Adipocyte (in vitro differentiated cells): Measurements from ENCODE around the gene ANKRD39.
"Not testable (repeated sequence)": the region's sequence is repeated elsewhere in the genome, so short reads cannot be mapped to it uniquely, and the experiment has no call there.

Experiments
- DNase-seq: peaks from one replicate; pipeline ENCODE4 v3.0.0-alpha.2; 2015; ENCODE audit warnings: low read depth
- H3K27me3 ChIP-seq: replicated peaks from 2 replicates; pipeline ENCODE4 v1.7.0; 2013; ENCODE audit warnings: mild to moderate bottlenecking, low read length, moderate library complexity; ENCODE audit not compliant: control insufficient read depth, insufficient read depth
- H3K36me3 ChIP-seq: 2 replicates; pipeline ENCODE4 v1.7.0; 2013; ENCODE audit warnings: low read length, mild to moderate bottlenecking, moderate library complexity; ENCODE audit not compliant: control insufficient read depth, insufficient read depth, severe bottlenecking
- H3K4me1 ChIP-seq: 2 replicates; pipeline ENCODE4 v1.7.0; 2013; ENCODE audit warnings: mild to moderate bottlenecking, low read length, moderate library complexity; ENCODE audit not compliant: control insufficient read depth, insufficient read depth
- H3K4me3 ChIP-seq: 2 replicates; pipeline ENCODE4 v1.7.0; 2013; ENCODE audit warnings: mild to moderate bottlenecking, low read length, moderate library complexity
- H3K9ac ChIP-seq: 2 replicates; pipeline ENCODE4 v1.7.0; 2013; ENCODE audit warnings: mild to moderate bottlenecking, low read length, moderate library complexity
- H3K9me3 ChIP-seq: 2 replicates; pipeline ENCODE4 v1.7.0; 2013; ENCODE audit warnings: mild to moderate bottlenecking, low read length, moderate library complexity; ENCODE audit not compliant: control insufficient read depth

The ANKRD39 gene

DNA sequence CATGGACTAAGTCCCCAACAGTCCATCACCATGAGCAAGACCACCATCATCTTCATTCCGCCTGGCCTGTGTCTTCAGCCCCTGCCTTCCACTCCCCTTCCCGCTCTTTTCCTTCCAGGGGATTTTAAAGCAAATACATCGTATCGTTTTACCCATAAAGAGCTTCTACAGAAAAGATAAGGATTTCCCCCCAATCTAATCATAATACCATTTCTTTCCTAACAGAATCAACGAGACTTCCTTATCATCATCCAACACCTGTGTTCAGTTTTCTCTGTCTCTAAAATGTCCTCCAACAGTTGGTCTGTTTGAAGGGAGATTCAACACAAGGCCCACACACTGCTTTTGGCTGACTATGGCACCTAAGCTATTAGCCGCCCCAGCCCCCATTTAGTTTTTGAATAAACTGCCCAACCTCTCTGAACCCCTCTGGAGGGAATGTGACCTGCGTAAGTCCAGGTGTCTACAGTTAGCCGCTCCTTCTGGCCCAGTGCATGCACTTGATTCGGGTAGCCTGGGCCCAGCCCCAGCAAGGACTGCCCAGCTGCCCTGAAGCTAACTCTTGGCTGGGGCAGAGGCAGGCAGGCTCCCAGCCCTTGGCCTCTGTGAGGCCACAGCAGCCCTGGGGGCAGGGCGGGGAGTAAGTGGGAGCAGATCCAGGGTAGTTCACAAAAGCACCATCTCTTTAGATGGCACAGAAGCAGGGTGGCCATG is 37.4 kb upstream of the ANKRD39 start:
- Histone ChIP-seq H3K36me3 (no peaks in the 10 kb centered on the region), H3K9me3 (no peaks in the 10 kb centered on the region), H3K9ac (no peak overlapping the region), H3K27me3 (no peaks in the 10 kb centered on the region), H3K4me3 (no peak overlapping the region), H3K4me1 (no peaks in the 10 kb centered on the region)
- DNase-seq, result no peak

DNA sequence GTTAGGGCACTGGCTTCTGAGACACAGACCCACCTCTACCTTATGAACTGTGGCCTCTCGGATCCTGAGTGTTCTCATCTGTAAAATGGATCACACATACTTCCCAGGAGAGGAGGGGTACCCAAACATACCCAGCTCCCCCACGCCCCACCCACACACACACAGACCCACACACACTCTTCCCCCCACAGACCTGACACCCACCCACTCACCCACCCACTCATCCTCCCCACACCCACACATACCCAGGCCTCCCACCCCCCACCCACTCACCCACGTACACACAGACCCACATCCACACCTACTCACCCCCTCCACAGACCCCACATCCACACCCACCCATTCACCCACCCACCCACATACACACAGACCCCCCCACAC is 36.3 kb upstream of the ANKRD39 start:
- H3K4me3 ChIP-seq, result no peak overlapping the region
- no peaks in the 10 kb centered on the region for H3K4me1 ChIP-seq
- H3K9ac ChIP-seq, result no peak overlapping the region
- no peaks in the 10 kb centered on the region for H3K9me3 ChIP-seq
- H3K27me3 ChIP-seq, result no peaks in the 10 kb centered on the region
- no peak for DNase-seq
- no peaks in the 10 kb centered on the region for H3K36me3 ChIP-seq

DNA sequence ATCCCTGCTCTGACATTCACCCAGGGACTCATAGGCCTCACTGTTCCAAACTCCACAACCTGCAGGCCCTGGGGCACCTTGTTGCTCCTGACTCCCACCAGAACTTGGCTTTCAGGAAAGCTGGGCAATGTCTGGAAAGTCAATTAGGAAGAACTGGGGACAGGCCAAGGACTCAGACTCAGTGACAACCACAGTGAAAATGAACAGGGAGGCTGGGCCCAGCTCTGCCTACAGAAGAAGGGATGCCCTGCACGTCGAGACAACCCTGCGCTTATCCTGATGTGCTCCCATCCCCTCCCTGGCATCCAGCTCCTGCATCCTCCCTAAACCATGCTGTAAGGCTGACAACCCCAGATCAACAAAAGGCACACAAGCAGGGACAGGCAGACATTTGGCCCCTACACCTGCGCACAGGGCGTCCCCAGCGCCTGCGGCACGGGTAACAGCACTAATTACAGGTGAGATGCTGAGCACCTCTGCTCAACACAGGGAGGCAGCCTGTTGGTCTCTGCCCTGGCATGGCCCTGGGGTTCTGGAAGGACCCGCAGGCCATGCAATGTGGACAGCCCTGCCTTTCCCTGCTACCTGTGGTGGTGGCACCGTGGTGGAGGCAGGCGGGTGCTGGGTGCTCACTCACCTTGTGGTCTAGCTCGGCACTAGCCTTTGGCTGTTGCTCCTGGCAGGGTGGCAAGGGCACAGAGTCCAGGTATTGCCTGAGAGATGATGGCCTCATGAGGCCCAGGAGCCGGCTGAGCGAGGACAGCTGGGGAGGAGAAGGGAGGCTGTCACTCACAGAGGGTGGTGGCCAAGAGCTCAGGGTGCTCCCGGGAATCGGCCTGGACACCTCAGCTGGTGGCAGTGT is 35.7 kb upstream of the ANKRD39 start:
- no peaks in the 10 kb centered on the region for H3K36me3 ChIP-seq
- DNase-seq, result no peak
- H3K4me3 ChIP-seq, result no peak overlapping the region

DNA sequence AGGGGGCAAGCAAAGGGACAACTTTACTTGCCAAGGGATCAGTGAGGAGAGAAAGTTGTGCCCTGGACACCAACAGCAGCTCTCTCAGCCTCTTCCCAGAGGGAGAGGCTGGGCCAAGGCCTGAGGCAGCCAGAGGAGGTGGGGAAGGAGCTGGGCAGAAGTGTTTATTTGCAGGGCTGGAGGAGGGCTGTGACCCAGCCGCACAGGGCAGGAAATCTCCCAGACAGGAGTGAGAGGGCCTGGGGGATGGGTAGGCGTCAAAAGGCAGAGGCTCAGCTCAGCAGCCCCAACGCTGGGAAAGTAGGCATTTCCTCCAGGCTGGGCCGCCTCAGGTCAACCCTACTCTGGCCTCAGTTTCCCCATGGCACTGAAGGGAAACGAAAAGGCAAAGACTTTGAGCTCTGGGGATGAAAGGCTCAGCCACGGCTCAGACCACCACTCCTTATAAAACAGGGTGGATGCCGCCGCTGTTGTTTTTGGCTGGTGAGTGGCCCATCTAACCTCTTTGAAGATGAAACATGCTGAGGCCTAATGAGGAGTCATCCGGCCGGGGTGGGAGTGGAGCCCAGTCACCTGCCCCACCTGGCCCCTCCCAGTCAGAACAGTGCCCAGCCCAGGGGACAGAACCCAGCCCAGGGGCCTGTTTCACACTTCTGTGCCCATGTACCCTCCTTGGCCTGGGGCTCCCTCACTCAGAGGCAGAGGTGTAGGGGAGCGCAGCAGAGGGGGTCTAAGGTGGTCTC is 33.9 kb upstream of the ANKRD39 start:
- no peaks in the 10 kb centered on the region for H3K36me3 ChIP-seq
- no peaks in the 10 kb centered on the region for H3K9me3 ChIP-seq
- H3K4me1 ChIP-seq, result peaks cover 8% of the 10 kb centered on the region
- no peak overlapping the region for H3K4me3 ChIP-seq
- H3K27me3 ChIP-seq, result no peaks in the 10 kb centered on the region
- no peak for DNase-seq
- H3K9ac ChIP-seq, result no peak overlapping the region

More for the DNA sequence above, 35.7 kb upstream of the ANKRD39 start:
- Histone ChIP-seq H3K9me3 (no peaks in the 10 kb centered on the region), H3K9ac (no peak overlapping the region), H3K4me1 (peaks cover under 1% of the 10 kb centered on the region), H3K27me3 (no peaks in the 10 kb centered on the region)

DNA sequence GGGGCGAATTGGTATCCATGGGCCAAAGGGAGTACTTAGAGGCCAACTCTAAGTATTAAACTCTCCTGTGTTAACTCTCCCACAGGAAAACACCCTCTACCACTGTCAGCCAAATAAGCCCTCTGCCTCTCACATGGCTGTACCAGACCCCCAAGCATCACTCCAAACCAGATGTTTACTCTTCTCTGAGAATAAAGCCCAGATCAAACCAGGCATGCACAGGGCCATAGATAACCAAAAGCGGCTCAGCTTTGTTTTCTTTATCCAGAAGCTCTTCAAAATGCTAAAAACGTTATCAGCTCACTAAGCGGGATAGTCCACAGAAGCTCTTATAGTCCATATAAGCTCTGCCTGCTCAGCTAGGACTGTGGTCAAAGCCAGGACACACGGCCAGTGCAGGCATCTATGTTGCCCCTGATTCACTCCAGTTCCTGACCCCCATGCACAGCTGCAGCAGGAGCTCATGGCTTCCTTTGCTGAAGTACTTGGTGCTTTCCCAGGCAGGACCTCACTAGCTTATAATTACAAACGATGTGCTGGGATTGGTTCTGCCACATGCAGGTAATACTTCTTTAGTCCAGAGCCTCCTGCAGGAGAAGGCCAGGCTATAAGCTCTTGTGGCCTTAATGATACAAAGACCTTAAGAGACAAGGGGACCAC is 33.0 kb upstream of the ANKRD39 start:
- H3K4me1 ChIP-seq, result peaks cover 8% of the 10 kb centered on the region
- H3K9me3 ChIP-seq, result no peaks in the 10 kb centered on the region
- peaks cover 3% of the 10 kb centered on the region for H3K27me3 ChIP-seq
- DNase-seq, result no peak
- H3K9ac ChIP-seq, result no peak overlapping the region
- H3K4me3 ChIP-seq, result no peak overlapping the region
- H3K36me3 ChIP-seq, result no peaks in the 10 kb centered on the region

DNA sequence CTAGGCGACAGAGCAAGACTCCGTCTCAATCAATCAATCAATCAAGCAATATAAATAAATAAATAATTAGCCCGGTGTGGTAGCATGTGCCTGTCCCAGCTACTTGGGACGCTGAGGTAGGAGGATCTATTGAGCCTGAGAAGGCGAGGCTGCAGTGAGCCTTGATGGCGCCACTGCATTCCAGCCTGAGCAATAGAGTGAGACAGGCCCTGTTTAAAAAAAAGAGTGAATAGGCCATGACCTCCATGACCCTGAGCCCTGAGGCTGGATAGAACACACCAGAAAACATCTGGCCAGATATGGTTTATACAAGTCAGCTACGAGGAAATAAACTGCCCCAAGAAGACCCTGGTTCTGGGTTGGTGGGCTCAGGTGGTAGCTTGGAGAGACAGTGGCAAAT is 32.4 kb upstream of the ANKRD39 start:
- H3K4me3 ChIP-seq, result no peak overlapping the region
- peaks cover 8% of the 10 kb centered on the region for H3K4me1 ChIP-seq
- H3K27me3 ChIP-seq, result peaks cover 3% of the 10 kb centered on the region
- H3K9me3 ChIP-seq, result no peaks in the 10 kb centered on the region
- H3K9ac ChIP-seq, result no peak overlapping the region
- no peak for DNase-seq
- no peaks in the 10 kb centered on the region for H3K36me3 ChIP-seq

DNA sequence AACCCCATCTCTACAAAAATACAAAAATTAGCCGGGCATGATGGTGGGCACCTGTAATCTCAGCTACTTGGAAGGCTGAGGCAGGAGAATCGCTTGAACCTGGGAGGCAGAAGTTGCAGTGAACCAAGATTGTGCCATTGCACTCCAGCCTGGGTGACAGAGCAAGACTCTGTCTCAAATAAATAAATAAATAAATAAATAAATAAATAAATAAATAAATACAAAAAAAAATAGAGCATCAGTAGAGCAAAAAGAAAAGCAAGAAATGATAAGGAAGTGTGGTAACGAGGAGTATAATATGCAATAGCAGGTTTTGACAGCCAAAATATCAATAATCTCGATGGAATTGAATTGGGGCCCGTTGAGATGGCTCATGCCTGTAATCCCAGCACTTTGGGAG is 31.7 kb upstream of the ANKRD39 start:
- not testable (repeated sequence) for H3K36me3 ChIP-seq, DNase-seq, H3K4me1 ChIP-seq, H3K9ac ChIP-seq, H3K27me3 ChIP-seq, H3K9me3 ChIP-seq, H3K4me3 ChIP-seq

DNA sequence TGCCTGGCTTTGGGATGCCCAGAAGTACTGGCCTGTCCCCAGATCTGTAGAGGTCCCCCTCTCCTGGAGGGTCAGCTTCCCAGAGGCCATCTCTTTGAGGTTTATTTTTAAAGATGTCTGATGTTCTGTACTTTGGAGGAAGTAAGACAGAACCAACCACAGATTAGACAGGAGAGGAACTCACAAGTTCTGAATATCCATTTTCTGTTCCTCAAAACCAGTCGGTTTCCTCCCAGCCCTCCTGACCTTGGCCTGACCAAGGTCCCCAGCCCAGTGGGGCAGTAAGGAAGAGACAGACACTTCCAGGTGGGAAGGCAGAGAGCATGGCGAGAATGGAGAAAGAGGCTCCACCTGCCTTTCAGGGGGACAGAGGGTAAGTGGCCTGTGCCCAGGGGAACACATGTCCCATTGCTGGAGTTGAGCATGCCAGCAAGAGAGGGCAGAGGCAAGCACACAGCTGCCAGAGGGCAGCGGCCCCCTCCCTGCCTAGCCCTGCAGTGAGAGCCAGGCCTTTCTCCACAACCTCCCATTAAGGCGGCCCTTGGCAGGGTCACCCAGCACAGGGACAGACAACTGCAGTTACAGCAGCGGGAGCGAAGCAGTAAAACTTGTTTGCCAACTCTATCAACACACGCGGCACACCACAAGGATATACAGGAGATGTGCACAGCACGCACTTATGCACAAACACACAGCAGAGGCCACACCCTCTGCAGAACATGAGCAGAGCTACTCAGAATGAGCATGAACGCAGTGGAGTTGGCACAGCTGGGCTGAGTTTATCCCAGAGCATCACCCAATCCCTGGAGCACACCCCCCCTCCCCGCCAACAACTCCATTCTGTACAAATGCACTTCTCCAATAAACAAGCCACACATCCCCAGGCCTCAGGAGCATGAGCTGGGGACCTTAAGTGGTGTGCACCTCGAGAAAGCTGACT is 30.5 kb upstream of the ANKRD39 start:
- H3K4me3 ChIP-seq, result no peak overlapping the region
- H3K9ac ChIP-seq, result peak overlapping the region; percentile 35
- no peaks in the 10 kb centered on the region for H3K36me3 ChIP-seq
- no peaks in the 10 kb centered on the region for H3K9me3 ChIP-seq
- peaks cover 7% of the 10 kb centered on the region for H3K27me3 ChIP-seq
- DNase-seq, result no peak
- H3K4me1 ChIP-seq, result peaks cover 8% of the 10 kb centered on the region

DNA sequence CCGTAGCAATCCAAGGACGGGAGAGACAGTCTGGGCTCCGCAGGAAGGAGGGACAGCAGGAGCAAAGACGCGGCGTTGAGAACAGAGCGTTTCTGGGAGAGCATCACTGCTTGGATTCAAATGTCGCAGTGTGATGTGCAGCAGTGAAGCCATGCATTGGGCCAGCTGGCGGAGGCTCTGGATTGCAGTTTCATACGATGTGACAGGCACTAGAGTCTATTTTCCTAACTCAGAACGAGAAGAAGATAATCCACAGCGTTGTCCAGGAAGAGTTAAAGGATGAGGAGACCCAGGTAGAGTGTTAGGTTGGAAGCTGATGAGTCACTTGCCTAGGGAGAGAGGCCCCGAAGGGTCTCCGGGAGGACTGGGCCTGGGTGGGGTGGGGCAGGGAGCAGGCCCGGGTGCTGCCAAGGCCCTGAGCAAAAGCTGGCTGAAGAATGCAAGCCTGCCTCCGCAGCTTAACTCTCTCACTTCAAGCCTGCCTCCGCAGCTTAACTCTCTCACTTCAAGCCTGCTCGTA is 29.7 kb upstream of the ANKRD39 start:
- peak; percentile 26 for DNase-seq
- Histone ChIP-seq H3K4me3 (no peak overlapping the region), H3K9ac (peak overlapping the region; percentile 35), H3K9me3 (no peaks in the 10 kb centered on the region), H3K4me1 (peaks cover 8% of the 10 kb centered on the region), H3K36me3 (no peaks in the 10 kb centered on the region), H3K27me3 (peaks cover 12% of the 10 kb centered on the region)
